Smooth muscle cell (in vitro differentiated cells): Measurements from ENCODE around the gene INPP5D. TPM values are rescaled to one million over a fixed set of nuclear protein-coding genes. Genes with fewer than 3 reads are reported as not detected.

Source experiments
- DNase-seq: peaks from one replicate; lab custom pipeline; 2025; ENCODE audit not compliant: unreplicated experiment; lab: John Stamatoyannopoulos, UW
- H2AFZ ChIP-seq: fragments of 200-600 bp; sonication (generic); 2 replicates; pipeline ENCODE4 v1.6.0; 2016; ENCODE audit warnings: antibody characterized with exemption, low read depth, mild to moderate bottlenecking
- H3F3A ChIP-seq: fragments of 200-600 bp; sonication (generic); 2 replicates; pipeline ENCODE4 v1.6.0; 2017; ENCODE audit warnings: antibody characterized with exemption, low read depth
- H3K27ac ChIP-seq: fragments of 200-600 bp; sonication (generic); 2 replicates; pipeline ENCODE4 v1.5.1; 2016; ENCODE audit warnings: low read depth, mild to moderate bottlenecking
- H3K27me3 ChIP-seq: fragments of 200-600 bp; sonication (generic); 2 replicates; pipeline ENCODE4 v1.6.1; 2016; ENCODE audit warnings: low read depth, mild to moderate bottlenecking
- H3K36me3 ChIP-seq: fragments of 200-600 bp; sonication (generic); 2 replicates; pipeline ENCODE4 v1.5.1; 2016; ENCODE audit warnings: low read depth
- H3K4me1 ChIP-seq: fragments of 200-600 bp; sonication (generic); 2 replicates; pipeline ENCODE4 v1.5.1; 2016; ENCODE audit warnings: low read depth
- H3K4me2 ChIP-seq: fragments of 200-600 bp; sonication (generic); 2 replicates; pipeline ENCODE4 v1.6.0; 2016; ENCODE audit warnings: mild to moderate bottlenecking
- H3K4me3 ChIP-seq: fragments of 200-600 bp; sonication (generic); 2 replicates; pipeline ENCODE4 v1.5.1; 2016; ENCODE audit warnings: mild to moderate bottlenecking
- H3K79me2 ChIP-seq: fragments of 200-600 bp; sonication (generic); 2 replicates; pipeline ENCODE4 v1.6.0; 2016; ENCODE audit warnings: low read depth, mild to moderate bottlenecking
- H3K9ac ChIP-seq: fragments of 200-600 bp; sonication (generic); 2 replicates; pipeline ENCODE4 v1.6.0; 2016; ENCODE audit warnings: low read depth
- H3K9me3 ChIP-seq: fragments of 200-600 bp; sonication (generic); replicated peaks from 2 replicates; pipeline ENCODE4 v1.5.1; 2016; ENCODE audit warnings: low read depth
- H4K20me1 ChIP-seq: fragments of 200-600 bp; sonication (generic); 2 replicates; pipeline ENCODE4 v1.6.0; 2016; ENCODE audit warnings: low read depth
- WGBS: methylation state at CpG from one replicate; pipeline ENCODE4 v1.1.7; 2016; ENCODE audit warnings: low lambda C conversion rate; 5-methylcytosine and 5-hydroxymethylcytosine counted together
- polyA plus RNA-seq: library from polyadenylated mRNA; unstranded; fragments of >200 nt; fragmentation: Nextera tagmentation; extraction: Ambion mirVana; gene quantifications from 2 replicates; pipeline ENCODE4 v1.2.1, GENCODE V29; 2016
- total RNA-seq: library from RNA; depleted of rRNA; stranded (reverse); fragments of >200 nt; gene quantifications from 2 replicates; pipeline ENCODE4 v1.2.3, GENCODE V29; 2014
- TF ChIP-seq, protein P1 (sequence below): fragments of 200-600 bp; sonication (generic); IDR thresholded peaks from 2 replicates; pipeline ENCODE4 v1.5.1; 2017; ENCODE audit warnings: borderline replicate concordance, mild to moderate bottlenecking, antibody characterized with exemption; ENCODE audit not compliant: insufficient read depth, poor library complexity, severe bottlenecking

Gene INPP5D
- total and polyA plus RNA-seq, 2 experiments from 2014 or later: 5.6 to 17.8 TPM

DNA sequence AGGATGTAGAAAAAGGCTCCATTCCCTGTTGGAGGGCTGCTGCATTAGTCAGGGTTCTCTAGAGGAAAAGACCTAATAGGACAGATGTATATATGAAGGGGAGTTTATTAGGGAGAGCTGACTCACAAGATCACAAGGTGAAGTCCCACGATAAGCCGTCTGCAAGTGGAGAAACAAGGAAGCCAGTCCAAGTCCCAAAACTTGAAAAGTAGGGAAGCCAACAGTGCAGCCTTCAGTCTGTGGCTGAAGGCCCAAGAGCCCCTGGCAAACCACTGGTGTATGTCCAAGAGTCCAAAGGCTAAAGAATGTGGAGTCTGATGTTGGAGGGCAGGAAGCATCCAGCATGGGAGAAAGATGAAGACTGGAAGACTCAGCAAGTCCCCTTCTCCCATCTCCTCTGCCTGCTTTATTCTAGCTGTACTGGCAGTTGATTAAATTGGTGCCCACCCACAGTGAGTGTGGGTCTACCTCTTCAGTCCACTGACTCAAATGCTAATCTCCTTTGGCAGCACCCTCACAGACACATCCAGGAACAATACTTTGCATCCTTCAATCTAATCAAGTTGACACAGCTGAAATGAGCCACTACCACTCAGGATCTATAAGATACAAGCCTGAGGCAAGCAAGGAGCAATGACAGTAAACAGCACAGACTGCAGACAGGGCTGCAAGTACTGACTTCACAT is 161.4 kb downstream of the INPP5D start:
- Histone ChIP-seq H3F3A (no peaks in the 10 kb centered on the region), H3K4me2 (no peak overlapping the region), H3K36me3 (no peaks in the 10 kb centered on the region), H2AFZ (no peak overlapping the region), H3K9me3 (no peaks in the 10 kb centered on the region), H4K20me1 (no peaks in the 10 kb centered on the region), H3K4me1 (no peaks in the 10 kb centered on the region), H3K4me3 (no peak overlapping the region), H3K27ac (no peak overlapping the region), H3K79me2 (no peaks in the 10 kb centered on the region), H3K9ac (no peak overlapping the region), H3K27me3 (peaks cover 3% of the 10 kb centered on the region)
- DNase-seq: no peak
- TF ChIP-seq, protein P1, sequence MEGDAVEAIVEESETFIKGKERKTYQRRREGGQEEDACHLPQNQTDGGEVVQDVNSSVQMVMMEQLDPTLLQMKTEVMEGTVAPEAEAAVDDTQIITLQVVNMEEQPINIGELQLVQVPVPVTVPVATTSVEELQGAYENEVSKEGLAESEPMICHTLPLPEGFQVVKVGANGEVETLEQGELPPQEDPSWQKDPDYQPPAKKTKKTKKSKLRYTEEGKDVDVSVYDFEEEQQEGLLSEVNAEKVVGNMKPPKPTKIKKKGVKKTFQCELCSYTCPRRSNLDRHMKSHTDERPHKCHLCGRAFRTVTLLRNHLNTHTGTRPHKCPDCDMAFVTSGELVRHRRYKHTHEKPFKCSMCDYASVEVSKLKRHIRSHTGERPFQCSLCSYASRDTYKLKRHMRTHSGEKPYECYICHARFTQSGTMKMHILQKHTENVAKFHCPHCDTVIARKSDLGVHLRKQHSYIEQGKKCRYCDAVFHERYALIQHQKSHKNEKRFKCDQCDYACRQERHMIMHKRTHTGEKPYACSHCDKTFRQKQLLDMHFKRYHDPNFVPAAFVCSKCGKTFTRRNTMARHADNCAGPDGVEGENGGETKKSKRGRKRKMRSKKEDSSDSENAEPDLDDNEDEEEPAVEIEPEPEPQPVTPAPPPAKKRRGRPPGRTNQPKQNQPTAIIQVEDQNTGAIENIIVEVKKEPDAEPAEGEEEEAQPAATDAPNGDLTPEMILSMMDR: no peak
- 83% methylated on average over 2 of the region's 2 CpGs for WGBS

DNA sequence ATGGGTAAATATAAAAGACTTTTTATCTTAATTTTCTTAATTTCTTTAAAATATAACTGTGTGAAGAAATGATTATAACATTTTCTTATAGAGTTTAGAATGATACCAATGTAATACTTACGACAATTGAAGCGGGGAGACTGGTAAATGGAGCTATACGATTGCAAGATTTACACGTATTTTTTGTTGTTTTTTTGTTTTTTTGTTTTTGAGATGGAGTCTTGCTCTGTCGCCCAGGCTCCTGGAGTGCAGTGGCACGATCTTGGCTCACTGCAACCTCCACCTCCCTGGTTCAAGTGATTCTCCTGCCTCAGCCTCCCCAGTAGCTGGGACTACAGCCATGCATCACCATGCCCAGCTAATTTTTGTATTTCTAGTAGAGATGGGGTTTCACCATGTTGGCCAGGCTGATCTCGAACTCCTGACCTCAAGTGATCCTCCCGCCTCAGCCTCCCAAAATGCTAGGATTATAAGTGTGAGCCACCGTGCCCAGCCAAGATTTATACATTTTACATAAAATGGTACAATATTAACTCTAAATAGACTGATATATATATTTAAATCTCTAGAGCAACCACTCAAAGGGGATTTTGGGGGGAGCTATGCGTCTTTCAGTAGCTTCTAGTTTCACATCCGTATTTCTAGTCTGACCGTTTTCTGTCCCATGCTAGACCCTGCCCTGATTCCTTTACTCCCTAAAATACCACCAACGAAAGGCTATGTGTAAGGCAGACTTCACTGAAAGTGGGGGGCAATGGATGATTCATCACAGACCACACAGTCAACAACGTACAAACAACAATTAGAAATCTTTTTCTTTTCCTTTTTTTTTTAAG is 163.1 kb downstream of the INPP5D start:
- Histone ChIP-seq H4K20me1 (no peaks in the 10 kb centered on the region), H3K4me1 (no peaks in the 10 kb centered on the region), H3K27ac (no peak overlapping the region), H3K9ac (no peak overlapping the region), H3K4me2 (no peak overlapping the region), H3K36me3 (no peaks in the 10 kb centered on the region), H2AFZ (no peak overlapping the region), H3K79me2 (no peaks in the 10 kb centered on the region), H3K27me3 (peaks cover 3% of the 10 kb centered on the region), H3K4me3 (no peak overlapping the region), H3K9me3 (no peaks in the 10 kb centered on the region), H3F3A (no peaks in the 10 kb centered on the region)
- WGBS: 92% methylated on average over 14 of the region's 14 CpGs
- TF ChIP-seq, protein P1: no peak
- DNase-seq: no peak

DNA sequence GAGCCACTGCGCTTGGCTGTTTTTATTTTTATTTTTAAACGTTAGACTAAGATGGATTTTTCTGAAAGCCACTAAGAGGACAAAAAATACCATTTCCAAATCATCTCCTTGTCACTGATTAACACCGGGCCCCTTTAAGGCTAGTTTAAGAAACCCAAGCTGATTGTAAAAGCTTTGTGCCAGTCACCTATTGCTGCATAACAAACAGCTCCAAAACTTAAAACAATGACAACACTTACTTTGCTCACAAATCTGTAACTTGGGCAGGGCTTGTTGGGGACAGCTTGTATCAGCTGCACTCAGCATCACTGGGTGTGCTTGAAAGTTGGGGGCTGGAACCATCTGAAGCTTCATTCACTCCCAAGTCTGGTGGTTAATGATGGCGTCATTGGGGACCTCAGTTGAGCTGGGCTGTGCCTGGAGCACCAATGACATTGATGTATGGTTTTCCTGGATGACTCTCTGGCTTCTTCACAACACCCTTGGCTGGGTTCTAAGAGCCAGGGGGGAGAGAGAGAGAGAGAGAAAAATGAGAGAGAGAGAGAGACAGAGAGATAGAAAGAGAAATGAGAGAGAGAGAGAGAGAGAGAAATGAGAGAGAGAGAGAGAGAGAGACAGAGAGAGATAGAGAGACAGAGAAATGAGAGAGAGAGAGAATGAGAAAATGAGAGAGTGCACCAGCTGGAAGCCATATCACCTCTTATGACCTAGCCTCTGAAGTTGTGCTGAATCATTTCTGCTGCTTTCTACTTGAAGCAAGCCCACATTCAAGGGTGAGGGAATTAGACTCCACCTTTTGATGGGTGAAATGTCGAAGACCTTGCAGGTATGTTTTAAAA is 165.3 kb downstream of the INPP5D start:
- Histone ChIP-seq H3F3A (no peaks in the 10 kb centered on the region), H3K4me3 (no peak overlapping the region), H3K4me2 (no peak overlapping the region), H2AFZ (no peak overlapping the region), H3K27ac (no peak overlapping the region), H3K79me2 (no peaks in the 10 kb centered on the region), H3K4me1 (no peaks in the 10 kb centered on the region), H3K36me3 (no peaks in the 10 kb centered on the region), H3K27me3 (peaks cover 3% of the 10 kb centered on the region), H3K9ac (no peak overlapping the region), H3K9me3 (no peaks in the 10 kb centered on the region), H4K20me1 (no peaks in the 10 kb centered on the region)
- TF ChIP-seq, protein P1: no peak
- 89% methylated on average over 5 of the region's 5 CpGs for WGBS
- DNase-seq: no peak
